Lower lobe of right lung (tissue), 2 donors: ENCODE results near the gene DMAC1. TPM values are rescaled to one million over a fixed set of nuclear protein-coding genes. Genes with fewer than 3 reads are reported as not detected.

Experiments used
- ATAC-seq, 2 donors: fragments of 200-7000 bp; cut with Tn5 transposase; one replicate each; pipeline ENCODE4 v1.9.1; 2020 to 2022; ENCODE audit warnings: mild to moderate bottlenecking in 2 of 2, moderate library complexity in 2 of 2
- DNase-seq: peaks from one replicate; pipeline ENCODE4 v3.0.0-alpha.2; 2020
- H3K27ac ChIP-seq: fragments of 200-600 bp; one replicate; pipeline ENCODE4 v1.8.0; 2022
- H3K27me3 ChIP-seq: fragments of 200-600 bp; one replicate; pipeline ENCODE4 v1.8.0; 2022; ENCODE audit warnings: low read depth
- H3K36me3 ChIP-seq: fragments of 200-600 bp; one replicate; pipeline ENCODE4 v1.8.0; 2022; ENCODE audit warnings: mild to moderate bottlenecking
- H3K4me1 ChIP-seq: fragments of 200-600 bp; one replicate; pipeline ENCODE4 v1.8.0; 2022
- H3K4me3 ChIP-seq: fragments of 200-600 bp; one replicate; pipeline ENCODE4 v1.8.0; 2022; ENCODE audit warnings: mild to moderate bottlenecking
- H3K9me3 ChIP-seq: fragments of 200-600 bp; one replicate; pipeline ENCODE4 v1.8.0; 2022
- intact Hi-C: fragments of 100-400 bp; cut with DNase I; formaldehyde crosslinking; loops from one replicate; pipeline ENCODE4 v1.11.0; 2022
- total RNA-seq: library from RNA; stranded (reverse); fragmentation: NEBNext Ultra II Directional; extraction: Animal tissue kit (Norgen Biotek cat#: 25700); gene quantifications from one replicate; pipeline ENCODE4 v1.2.1, GENCODE V29; 2021
- TF ChIP-seq, protein P1 (sequence below): fragments of 200-600 bp; IDR thresholded peaks from one replicate; pipeline ENCODE4 v1.8.0; 2022; ENCODE audit warnings: antibody characterized with exemption, mild to moderate bottlenecking
- donor health status: DM: no; HTN: yes; CAD: no; lungs with severe emphysema.

DMAC1 gene
- total RNA-seq, 1 donor from 2014 or later: 40.8 TPM

GRCh38 chr9:7784472-7784871 lies 15.1 kb downstream of the DMAC1 start:
- ATAC-seq: no peak
- TF ChIP-seq, protein P1, sequence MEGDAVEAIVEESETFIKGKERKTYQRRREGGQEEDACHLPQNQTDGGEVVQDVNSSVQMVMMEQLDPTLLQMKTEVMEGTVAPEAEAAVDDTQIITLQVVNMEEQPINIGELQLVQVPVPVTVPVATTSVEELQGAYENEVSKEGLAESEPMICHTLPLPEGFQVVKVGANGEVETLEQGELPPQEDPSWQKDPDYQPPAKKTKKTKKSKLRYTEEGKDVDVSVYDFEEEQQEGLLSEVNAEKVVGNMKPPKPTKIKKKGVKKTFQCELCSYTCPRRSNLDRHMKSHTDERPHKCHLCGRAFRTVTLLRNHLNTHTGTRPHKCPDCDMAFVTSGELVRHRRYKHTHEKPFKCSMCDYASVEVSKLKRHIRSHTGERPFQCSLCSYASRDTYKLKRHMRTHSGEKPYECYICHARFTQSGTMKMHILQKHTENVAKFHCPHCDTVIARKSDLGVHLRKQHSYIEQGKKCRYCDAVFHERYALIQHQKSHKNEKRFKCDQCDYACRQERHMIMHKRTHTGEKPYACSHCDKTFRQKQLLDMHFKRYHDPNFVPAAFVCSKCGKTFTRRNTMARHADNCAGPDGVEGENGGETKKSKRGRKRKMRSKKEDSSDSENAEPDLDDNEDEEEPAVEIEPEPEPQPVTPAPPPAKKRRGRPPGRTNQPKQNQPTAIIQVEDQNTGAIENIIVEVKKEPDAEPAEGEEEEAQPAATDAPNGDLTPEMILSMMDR: no peak
- DNase-seq: no peak
- no peak overlapping the region for H3K4me3 ChIP-seq
- no peaks in the 10 kb centered on the region for H3K27me3 ChIP-seq
- intact Hi-C loops: no loop called here
- H3K4me1 ChIP-seq: no peaks in the 10 kb centered on the region
- H3K36me3 ChIP-seq: no peaks in the 10 kb centered on the region
- H3K27ac ChIP-seq: no peak overlapping the region
- H3K9me3 ChIP-seq: no peaks in the 10 kb centered on the region

GRCh38 chr9:7783635-7784063 lies 15.9 kb downstream of the DMAC1 start:
- Histone ChIP-seq H3K36me3 (no peaks in the 10 kb centered on the region), H3K27ac (no peak overlapping the region), H3K27me3 (no peaks in the 10 kb centered on the region), H3K4me3 (no peak overlapping the region), H3K4me1 (no peaks in the 10 kb centered on the region), H3K9me3 (no peaks in the 10 kb centered on the region)
- intact Hi-C loops: no loop called here
- TF ChIP-seq, protein P1: no peak
- ATAC-seq (no peak), DNase-seq (no peak)

GRCh38 chr9:7782400-7783120 lies 17.0 kb downstream of the DMAC1 start:
- TF ChIP-seq, protein P1: no peak
- intact Hi-C loops: no loop called here
- DNase-seq (no peak), ATAC-seq (no peak)
- no peaks in the 10 kb centered on the region for H3K4me1 ChIP-seq
- no peak overlapping the region for H3K4me3 ChIP-seq
- H3K36me3 ChIP-seq: no peaks in the 10 kb centered on the region
- H3K27me3 ChIP-seq: no peaks in the 10 kb centered on the region
- H3K27ac ChIP-seq: no peak overlapping the region
- H3K9me3 ChIP-seq: no peaks in the 10 kb centered on the region

GRCh38 chr9:7780261-7780988 lies 19.2 kb downstream of the DMAC1 start:
- TF ChIP-seq, protein P1: no peak
- DNase-seq (no peak), ATAC-seq (no peak)

DNA sequence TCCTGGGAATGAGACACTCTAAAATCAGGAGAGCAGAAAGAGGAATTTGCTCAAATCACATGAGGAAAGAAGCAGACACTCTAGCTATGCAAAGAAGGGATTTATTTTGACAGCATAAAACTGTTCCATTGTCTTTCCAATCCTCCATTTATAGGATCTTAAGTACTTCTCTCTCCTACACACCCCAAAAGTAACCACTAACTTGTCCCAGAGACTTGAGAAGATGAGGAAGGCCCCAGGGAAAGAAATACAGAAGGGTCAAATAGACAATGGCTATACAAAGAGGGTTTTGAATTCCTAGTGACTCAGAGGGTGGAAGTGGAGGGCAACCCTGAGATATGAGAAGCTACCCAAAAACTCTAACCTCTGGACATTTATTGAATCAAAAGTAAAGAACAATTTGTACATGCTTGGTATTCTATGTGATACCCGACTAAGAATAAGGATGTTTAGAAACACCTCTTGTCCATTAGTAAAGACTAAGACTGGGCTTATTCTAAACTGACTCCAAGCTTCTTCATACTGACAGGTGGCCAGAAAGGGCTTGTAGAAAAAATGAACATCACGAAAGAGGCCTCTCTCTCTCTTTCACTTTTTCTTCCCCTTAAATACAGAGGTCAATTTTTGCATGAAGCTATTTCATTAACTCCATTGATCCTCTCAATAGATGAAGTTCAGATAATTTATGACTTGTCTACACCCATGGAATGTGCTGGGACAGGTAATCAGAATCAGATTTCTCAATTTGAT lies 20.6 kb downstream of the DMAC1 start:
- H3K4me3 ChIP-seq: no peak overlapping the region
- ATAC-seq (no peak), DNase-seq (no peak)
- H3K27ac ChIP-seq: no peak overlapping the region
- H3K27me3 ChIP-seq: no peaks in the 10 kb centered on the region
- intact Hi-C loops: no loop called here
- TF ChIP-seq, protein P1: no peak
- no peaks in the 10 kb centered on the region for H3K9me3 ChIP-seq
- H3K36me3 ChIP-seq: no peaks in the 10 kb centered on the region
- H3K4me1 ChIP-seq: no peaks in the 10 kb centered on the region

More at GRCh38 chr9:7780261-7780988, 19.2 kb downstream of the DMAC1 start:
- Histone ChIP-seq H3K27ac (no peak overlapping the region), H3K4me1 (no peaks in the 10 kb centered on the region), H3K27me3 (no peaks in the 10 kb centered on the region), H3K9me3 (no peaks in the 10 kb centered on the region), H3K4me3 (no peak overlapping the region), H3K36me3 (no peaks in the 10 kb centered on the region)
- intact Hi-C loops: no loop called here
